Keratinocyte (primary cell): Measurements from ENCODE around the gene AAMDC. TPM values are rescaled to one million over a fixed set of nuclear protein-coding genes. Genes with fewer than 3 reads are reported as not detected.
"Not testable (repeated sequence)": the region's sequence is repeated elsewhere in the genome, so short reads cannot be mapped to it uniquely, and the experiment has no call there.

ENCODE experiments used
- DNase-seq: peaks from one replicate; pipeline ENCODE4 v3.0.0-alpha.2; 2011; ENCODE audit warnings: low read depth, missing footprints, low spot score
- FAIRE-seq: peaks from 2 replicates; lab custom pipeline; 2011; peaks lifted over from hg19 to GRCh38; lab: Jason Lieb, UNC
- H2AFZ ChIP-seq: 2 replicates; pipeline ENCODE4 v1.6.0; 2012; ENCODE audit warnings: low read length, control low read depth, inconsistent platforms; ENCODE audit not compliant: control insufficient read depth
- H3K27ac ChIP-seq: 2 replicates; pipeline ENCODE4 v1.5.1; 2011; ENCODE audit warnings: low read length; ENCODE audit not compliant: control insufficient read depth, insufficient read depth
- H3K27me3 ChIP-seq: 3 replicates; pipeline ENCODE4 v1.6.0; 2011; ENCODE audit warnings: low read length; ENCODE audit not compliant: control insufficient read depth, insufficient read depth; ENCODE audit errors: extremely low read depth
- H3K36me3 ChIP-seq, 2 experiments: 2 replicates in 1 of 2; 3 replicates in 1 of 2; pipeline ENCODE4 v1.5.1; 2011; ENCODE audit warnings: low read length in 2 of 2, mild to moderate bottlenecking in 1 of 2; ENCODE audit not compliant: control insufficient read depth in 2 of 2, insufficient read depth in 2 of 2; ENCODE audit errors: extremely low read depth in 1 of 2
- H3K4me1 ChIP-seq: 3 replicates; pipeline ENCODE4 v1.5.1; 2011; ENCODE audit warnings: low read length; ENCODE audit not compliant: control insufficient read depth, insufficient read depth; ENCODE audit errors: extremely low read depth
- H3K4me2 ChIP-seq: 3 replicates; pipeline ENCODE4 v1.6.0; 2011; ENCODE audit warnings: low read depth, low read length; ENCODE audit not compliant: control insufficient read depth, insufficient read depth; ENCODE audit errors: extremely low read depth
- H3K4me3 ChIP-seq, 3 experiments: fragments of 200-600 bp in 1 of 3; sonication (generic) in 1 of 3; 2 replicates in 2 of 3; 3 replicates in 1 of 3; pipeline ENCODE4 v1.5.1; 2011 to 2016; ENCODE audit warnings: low read length in 3 of 3, mild to moderate bottlenecking in 3 of 3, control low read depth in 2 of 3, inconsistent platforms in 1 of 3, low read depth in 1 of 3, mixed read lengths in 1 of 3, mixed run types in 1 of 3, moderate library complexity in 1 of 3; ENCODE audit not compliant: control insufficient read depth in 2 of 3, insufficient read depth in 2 of 3; ENCODE audit errors: extremely low read depth in 1 of 3
- H3K79me2 ChIP-seq: 2 replicates; pipeline ENCODE4 v1.6.0; 2012; ENCODE audit warnings: low read length; ENCODE audit not compliant: control insufficient read depth, insufficient read depth
- H3K9ac ChIP-seq: 3 replicates; pipeline ENCODE4 v1.6.0; 2011; ENCODE audit warnings: low read length; ENCODE audit not compliant: control insufficient read depth, insufficient read depth; ENCODE audit errors: extremely low read depth
- H3K9me1 ChIP-seq: 3 replicates; pipeline ENCODE4 v1.6.0; 2011; ENCODE audit warnings: low read length; ENCODE audit not compliant: control insufficient read depth, insufficient read depth; ENCODE audit errors: extremely low read depth
- H3K9me3 ChIP-seq: 2 replicates; pipeline ENCODE4 v1.5.1; 2012; ENCODE audit warnings: low read depth, low read length; ENCODE audit not compliant: control insufficient read depth
- H4K20me1 ChIP-seq: 3 replicates; pipeline ENCODE4 v1.6.0; 2011; ENCODE audit warnings: low read length; ENCODE audit not compliant: control insufficient read depth, insufficient read depth; ENCODE audit errors: extremely low read depth
- CTCF ChIP-seq, 3 experiments: IDR thresholded peaks in 1 of 3; conservative IDR thresholded peaks in 1 of 3; optimal IDR thresholded peaks in 1 of 3; 2 replicates in 2 of 3; 3 replicates in 1 of 3; pipeline versions ENCODE3 to v1.5.1; 2011; ENCODE audit warnings: low read length in 3 of 3, mild to moderate bottlenecking in 3 of 3, moderate library complexity in 2 of 3, control low read depth in 1 of 3, inconsistent platforms in 1 of 3; ENCODE audit not compliant: insufficient read depth in 2 of 3; ENCODE audit errors: extremely low read depth in 1 of 3
- EZH2 ChIP-seq: IDR thresholded peaks from one replicate; pipeline ENCODE4 v1.6.1; 2012; ENCODE audit warnings: inconsistent platforms, mild to moderate bottlenecking, low read length, moderate library complexity
- dilution Hi-C: fragments of 300-500 bp; cut with MboI; formaldehyde crosslinking; loops from one replicate; pipeline ENCODE4 v1.7.0; 2020; ENCODE audit warnings: low sequenced_read_pairs; ENCODE audit not compliant: extremely low pct_ligation_motif_present
- polyA plus RNA-seq, 5 experiments: library from polyadenylated mRNA; depleted of rRNA in 3 of 5; stranded (reverse) in 3 of 5; stranded (forward) in 1 of 5; unstranded in 1 of 5; fragments of >200 nt; gene quantifications; 1 replicate in 1 of 5; 2 replicates in 3 of 5; 3 replicates in 1 of 5; pipeline versions ENCODE4 v1.2.1 to v1.2.3, GENCODE V29; 2011 to 2012; ENCODE audit warnings: missing spikeins in 2 of 5, low read depth in 1 of 5, low replicate concordance in 1 of 5

Gene AAMDC
- polyA plus RNA-seq, 1 donor (not counting 4 experiments of a cell fraction or from before 2014, with no cell fraction given), result 22.4 TPM

- DNase-seq, result no peak
- no peak overlapping the region for H2AFZ ChIP-seq
- dilution Hi-C loops, result no loop called here
- no peaks in the 10 kb centered on the region for H3K36me3 ChIP-seq
- no peak for FAIRE-seq
- no peaks in the 10 kb centered on the region for H3K9me1 ChIP-seq
- no peaks in the 10 kb centered on the region for H3K27me3 ChIP-seq
- no peak overlapping the region for H3K9ac ChIP-seq
- H4K20me1 ChIP-seq, result no peaks in the 10 kb centered on the region
- H3K4me3 ChIP-seq, result no peak overlapping the region
- no peak overlapping the region for H3K27ac ChIP-seq
- no peaks in the 10 kb centered on the region for H3K4me1 ChIP-seq
- no peaks in the 10 kb centered on the region for H3K79me2 ChIP-seq
- H3K9me3 ChIP-seq, result peaks cover 4% of the 10 kb centered on the region
- no peak for TF ChIP-seq EZH2
- TF ChIP-seq CTCF (optimal IDR thresholded peaks at IDR 0.05 in 1 of 3, IDR thresholded peaks at IDR 0.05 in 1 of 3, conservative IDR thresholded peaks at IDR 0.05 in 1 of 3; ENCODE audit: extremely low read depth in 1 of 3, insufficient read depth in 2 of 3, low read length in 3 of 3), result no peak
- no peak overlapping the region for H3K4me2 ChIP-seq
These were observed 33.9 kb downstream of the AAMDC start for GRCh38 chr11:77854838-77855237.

DNA sequence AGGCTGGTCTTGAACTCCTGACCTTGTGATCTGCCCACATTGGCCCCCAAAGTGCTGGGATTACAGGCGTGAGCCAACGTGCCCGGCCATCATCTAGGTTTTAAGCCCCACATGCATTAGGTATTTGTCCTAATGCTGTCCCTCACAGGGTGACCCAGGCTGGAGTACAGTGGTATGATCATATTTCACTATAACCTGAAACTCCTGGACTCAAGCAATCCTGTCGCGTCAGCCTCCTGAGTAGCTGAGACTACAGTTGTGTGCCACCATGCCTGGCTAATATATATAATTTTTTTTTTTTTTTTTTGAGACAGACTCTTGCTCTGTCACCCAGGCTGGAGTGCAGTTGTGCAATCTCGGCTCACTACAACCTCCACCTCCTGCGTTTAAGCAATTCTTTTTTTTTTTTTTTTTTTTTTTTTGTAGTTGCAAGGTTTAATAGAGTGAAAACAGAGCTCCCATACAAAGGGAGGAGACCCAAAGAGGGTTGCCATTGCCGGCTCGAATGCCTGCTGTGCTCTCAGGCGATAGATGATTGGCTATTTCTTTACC is 37.0 kb downstream of the AAMDC start:
- H3K9ac ChIP-seq, H3K36me3 ChIP-seq, H3K4me2 ChIP-seq, H3K79me2 ChIP-seq, H2AFZ ChIP-seq, H3K4me3 ChIP-seq, H3K27me3 ChIP-seq, H4K20me1 ChIP-seq, H3K9me1 ChIP-seq, H3K9me3 ChIP-seq, FAIRE-seq, H3K27ac ChIP-seq, DNase-seq, H3K4me1 ChIP-seq, dilution Hi-C loops: not testable (repeated sequence)

DNA sequence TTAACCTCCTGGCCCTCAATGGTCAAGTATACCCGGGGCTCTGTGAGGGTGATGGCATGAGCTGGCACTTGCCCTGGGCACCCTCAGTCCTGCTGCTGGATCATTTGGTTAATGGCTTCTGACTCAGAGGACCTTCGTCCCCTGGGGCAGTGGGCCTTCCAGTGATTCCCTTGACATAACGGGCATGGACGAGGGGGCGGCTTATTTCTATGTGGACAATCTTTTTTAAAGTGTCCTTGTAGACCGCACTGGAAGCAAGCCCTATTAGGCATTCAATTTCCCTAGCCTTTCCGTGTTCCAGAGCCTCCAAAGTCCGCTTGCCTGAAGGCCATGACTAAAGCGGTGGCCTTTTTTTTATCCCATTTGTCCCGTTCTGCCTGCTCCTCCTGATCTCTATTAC is 40.5 kb downstream of the AAMDC start:
- DNase-seq, H3K27ac ChIP-seq, H3K9me3 ChIP-seq, dilution Hi-C loops, H3K79me2 ChIP-seq, H2AFZ ChIP-seq, FAIRE-seq, H3K9ac ChIP-seq, H3K27me3 ChIP-seq, H4K20me1 ChIP-seq, H3K36me3 ChIP-seq, H3K4me1 ChIP-seq, H3K9me1 ChIP-seq, H3K4me3 ChIP-seq, H3K4me2 ChIP-seq: not testable (repeated sequence)
